Prostate gland (tissue), 2 donors: ENCODE results near the gene AP1S3.

Source experiments
- CTCF ChIP-seq, 4 experiments: fragments of 200-600 bp in 2 of 4; fragments of 450-650 bp in 2 of 4; sonication (generic) in 2 of 4; IDR thresholded peaks; 1 replicate in 3 of 4; 2 replicates in 1 of 4; pipeline ENCODE4 v1.5.1; 2016 to 2019; ENCODE audit warnings: antibody characterized with exemption in 4 of 4, mild to moderate bottlenecking in 2 of 4, moderate library complexity in 2 of 4
- POLR2A ChIP-seq: fragments of 450-650 bp; IDR thresholded peaks from one replicate; pipeline ENCODE4 v1.6.1; 2016; ENCODE audit warnings: antibody characterized with exemption, mild to moderate bottlenecking

- TF ChIP-seq POLR2A (no peak), CTCF (IDR thresholded peaks at IDR 0.05) (no peak)
Observed at GRCh38 chr2:223788826-223789225, 48.6 kb downstream of the AP1S3 start.
